GM19395 (cell line): ENCODE measurements around the gene FPR3.
"Not testable (repeated sequence)": the region's sequence is repeated elsewhere in the genome, so short reads cannot be mapped to it uniquely, and the experiment has no call there.

Experiments used
- ATAC-seq: cut with Tn5 transposase; IDR thresholded peaks from one replicate; pipeline ENCODE4 v1.9.1; 2021; ENCODE audit warnings: mild to moderate bottlenecking, moderate library complexity; ENCODE audit not compliant: unreplicated experiment

Gene FPR3

DNA sequence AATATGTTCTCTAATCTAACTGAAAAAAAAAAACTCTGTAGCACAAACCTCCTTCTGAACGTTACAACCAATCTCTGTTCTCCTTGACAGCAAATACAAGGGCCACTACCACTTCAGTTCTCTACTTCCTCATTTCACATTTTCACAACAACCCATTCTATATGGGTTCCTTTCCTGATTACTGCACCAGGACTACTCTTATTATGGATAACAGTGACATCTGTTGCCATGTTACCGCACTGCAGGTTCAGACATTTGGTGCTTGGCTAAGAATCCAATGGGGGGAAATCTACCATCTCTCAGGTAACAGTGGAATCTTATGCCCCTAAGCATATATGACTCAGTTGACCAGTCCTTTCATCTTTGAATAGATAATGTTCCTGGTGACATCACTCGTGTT, 11.6 kb upstream of the FPR3 start:
- no peak for ATAC-seq

DNA sequence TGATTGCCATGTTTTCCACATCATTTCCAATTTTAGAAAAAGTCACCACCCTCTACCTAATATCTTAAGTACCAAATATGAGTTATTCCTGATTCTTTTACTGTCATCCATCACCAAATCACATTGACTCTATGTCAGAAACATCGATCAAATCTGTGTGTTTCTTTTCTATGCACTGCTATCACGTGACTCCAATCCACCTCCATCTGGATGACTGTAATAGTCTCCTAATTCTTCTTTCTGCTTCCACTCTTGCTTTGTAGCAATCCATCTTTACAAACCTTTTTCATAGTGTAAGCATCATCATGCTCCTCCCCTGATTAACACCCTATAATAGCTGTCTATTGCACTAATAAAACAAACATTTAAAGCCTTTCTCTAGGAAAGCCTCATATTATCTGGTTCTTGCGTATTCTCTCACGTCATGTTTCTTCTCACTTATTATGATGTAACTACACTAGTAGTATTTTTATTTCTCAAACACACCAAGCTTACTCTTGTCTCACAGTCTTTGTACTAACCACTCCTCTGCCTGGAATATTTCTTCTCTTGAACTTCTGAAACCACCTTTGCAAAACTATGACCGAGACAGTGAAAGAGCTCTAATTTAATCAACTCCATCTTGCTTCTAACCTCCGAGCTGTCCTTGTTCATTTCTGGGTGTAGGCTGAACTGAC, 10.7 kb upstream of the FPR3 start:
- ATAC-seq = no peak

DNA sequence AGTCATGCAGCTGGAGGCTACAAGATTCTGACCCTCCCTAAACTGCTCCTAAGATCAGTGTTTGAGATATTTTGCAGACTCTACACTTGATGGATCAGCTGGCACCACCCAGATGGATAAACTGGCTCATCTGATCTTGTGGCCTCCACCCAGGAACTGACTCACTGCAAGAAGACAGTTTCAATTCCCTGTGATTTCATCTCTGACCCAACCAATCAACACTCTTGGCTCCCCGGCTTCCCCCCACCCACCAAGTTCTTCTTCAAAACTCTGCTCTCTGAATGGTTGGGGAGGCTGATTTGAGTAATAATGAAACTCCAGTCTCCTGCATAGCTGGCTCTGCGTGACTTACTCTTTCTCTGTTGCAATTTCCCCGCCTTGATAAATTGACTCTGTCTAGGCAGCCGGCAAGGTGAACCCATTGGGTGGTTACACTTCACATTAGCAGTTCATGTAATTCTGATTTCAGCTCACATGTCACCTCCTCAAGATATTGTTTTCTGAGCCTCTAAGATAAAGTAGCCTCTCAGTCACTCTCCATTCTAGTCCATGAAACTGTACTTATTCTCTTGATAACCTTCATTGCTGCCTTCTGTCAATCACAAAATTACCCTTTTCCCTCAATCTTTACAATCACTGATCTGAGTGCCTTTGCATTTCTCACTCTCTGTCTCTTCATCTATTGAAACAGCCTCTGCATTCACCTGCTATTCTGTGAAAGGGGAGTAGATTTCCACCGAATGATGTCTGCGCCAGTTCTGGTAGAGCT, 9.9 kb upstream of the FPR3 start:
- ATAC-seq = no peak

DNA sequence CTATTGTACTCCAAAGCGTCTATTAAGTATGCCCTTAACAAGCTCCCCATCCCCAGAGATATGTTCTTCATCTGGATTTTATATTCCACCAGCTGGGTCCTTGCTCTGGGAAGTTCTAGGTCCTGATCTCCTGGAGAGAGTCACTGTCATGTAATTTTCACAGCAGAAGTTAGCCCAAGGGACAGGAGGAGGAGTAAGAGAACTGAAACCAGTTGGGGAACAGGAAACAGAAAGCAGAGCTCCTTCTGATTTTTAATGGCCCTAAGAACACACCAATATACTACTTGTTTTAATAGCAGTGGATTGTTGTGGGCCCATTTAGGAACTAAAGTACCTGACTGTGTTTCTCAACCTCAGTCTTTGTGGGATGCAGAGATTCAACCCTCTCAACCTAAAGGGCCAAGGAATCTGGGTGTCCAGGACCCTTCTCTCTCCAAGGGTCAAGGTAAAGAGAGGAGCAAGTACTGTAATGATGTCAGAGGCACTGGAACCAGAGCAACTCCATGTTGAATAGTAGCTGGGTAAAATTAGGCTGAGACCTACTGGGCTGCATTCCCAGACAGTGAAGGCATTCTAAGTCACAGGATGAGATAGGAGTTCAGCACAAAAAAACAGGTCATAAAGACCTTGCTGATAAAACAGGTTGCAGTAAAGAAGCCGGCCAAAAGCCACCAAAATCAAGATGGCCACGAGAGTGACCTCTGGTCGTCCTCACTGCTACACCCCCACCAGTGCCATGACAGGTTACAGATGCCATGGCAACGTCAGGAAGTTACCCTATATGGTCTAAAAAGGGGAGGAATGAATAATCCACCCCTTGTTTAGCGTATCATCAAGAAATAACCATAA, 8.1 kb upstream of the FPR3 start:
- no peak for ATAC-seq

DNA sequence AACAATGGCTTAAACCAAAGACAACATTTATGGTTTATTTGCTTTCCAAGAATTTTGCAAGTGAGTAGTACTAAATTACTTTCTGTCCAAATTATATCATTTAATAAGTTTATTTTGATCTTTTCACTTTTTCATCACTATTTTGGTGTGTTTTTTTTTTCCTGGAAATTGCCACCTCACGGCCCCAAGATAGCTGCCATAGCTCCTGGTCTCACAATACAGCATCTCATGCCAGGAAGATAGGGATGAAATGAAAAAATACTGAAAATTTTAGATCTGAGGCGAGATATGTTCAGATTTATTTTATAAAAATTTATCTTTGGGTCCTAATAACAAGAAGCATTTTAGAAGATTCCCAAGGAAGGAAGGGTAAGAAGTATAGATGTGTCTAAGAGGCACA, 6.9 kb upstream of the FPR3 start:
- no peak for ATAC-seq

DNA sequence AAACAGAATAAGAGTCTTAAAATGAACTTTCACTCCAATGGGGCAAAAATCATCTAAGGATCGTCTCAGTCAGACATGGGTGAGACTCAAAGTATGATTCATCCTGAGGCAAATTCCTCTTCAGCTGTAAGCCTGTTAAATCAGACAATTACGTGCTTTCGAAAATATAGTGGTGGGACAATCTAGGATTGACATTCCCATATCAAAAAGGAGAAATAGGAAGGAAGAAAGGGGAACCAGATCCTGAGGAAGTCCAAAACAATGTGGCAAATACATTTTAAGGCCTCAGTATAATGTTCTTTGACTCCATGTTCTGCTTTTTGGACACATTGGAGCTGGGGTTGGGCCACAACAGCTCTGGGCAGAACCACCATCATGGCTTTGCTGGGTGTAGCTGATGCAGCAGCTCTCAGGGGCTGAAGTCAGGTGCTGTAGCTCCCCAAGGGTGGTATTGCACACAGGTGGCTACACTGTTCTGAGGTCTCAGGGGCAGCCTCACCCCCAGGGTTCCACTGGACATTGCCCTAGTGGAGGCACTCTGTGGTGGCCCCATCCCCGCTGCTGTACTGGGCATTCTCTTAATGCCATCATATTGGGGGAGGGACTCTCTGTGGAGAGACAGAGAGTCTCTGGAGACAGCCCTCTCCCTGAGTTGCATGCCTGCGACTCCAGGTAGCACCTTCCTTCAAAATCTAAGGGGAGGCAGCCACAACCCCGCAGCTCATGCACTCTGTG, 5.7 kb upstream of the FPR3 start:
- ATAC-seq = no peak

DNA sequence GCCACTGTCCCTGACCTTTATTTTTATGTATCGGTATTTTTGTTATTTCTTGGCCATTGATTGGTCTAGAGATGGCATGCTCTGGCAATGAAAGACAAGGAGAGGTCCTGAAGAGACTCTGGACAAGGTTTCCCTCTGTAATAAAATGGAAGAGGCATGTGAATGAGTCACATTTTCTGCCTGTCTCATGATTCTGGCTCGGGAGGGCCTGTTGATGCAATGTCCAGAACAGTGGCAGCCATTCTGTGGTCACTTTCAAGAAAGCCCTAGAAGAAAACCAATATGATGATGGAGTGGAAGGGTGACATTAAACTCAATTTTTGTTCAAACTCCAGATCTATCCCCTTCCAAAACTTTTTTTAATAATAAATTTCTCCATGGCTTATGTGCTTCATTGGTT, 2.0 kb upstream of the FPR3 start:
- no peak for ATAC-seq

DNA sequence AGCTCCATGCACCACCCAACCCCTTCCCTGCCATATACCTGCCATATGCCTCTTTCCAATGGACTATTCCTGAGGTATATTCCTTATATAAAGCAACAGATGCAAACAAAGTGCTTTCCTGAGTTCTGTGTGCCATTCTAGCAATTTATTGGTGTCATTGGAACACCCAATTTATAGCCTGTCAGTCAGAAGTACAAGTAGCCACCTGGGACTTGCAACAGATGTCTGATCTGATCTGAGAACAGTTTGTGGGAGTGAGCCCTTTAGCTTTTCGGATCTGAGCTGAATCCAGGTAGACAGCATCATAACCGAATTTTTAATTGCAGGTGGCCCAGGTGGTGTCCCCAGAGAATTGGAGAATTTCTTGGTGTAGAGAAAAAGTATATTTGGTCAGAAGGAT, 963 bp upstream of the FPR3 start:
- no peak for ATAC-seq

DNA sequence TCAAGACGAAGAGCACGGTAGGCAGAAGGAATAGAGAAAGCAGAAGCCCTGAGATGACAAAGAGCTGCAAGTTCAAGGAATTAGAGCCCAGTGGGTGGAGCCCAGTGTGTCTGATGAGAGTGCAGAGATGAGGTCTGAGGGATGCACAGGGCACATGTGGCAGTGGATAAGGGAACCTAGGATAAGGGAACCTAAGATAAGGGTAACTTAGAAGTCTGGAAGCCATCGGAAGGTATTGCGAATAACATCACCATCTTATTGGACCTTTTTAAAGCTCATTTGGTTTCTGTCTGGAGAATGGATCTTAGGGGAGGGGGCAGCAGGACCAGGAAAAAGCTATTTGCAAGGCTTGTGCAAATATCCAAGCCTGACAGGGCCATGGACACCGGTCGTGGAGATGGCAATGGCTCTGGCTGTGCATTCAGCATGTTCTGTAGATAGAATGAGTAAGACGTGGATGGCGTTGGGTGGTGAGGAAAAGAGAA, 1.3 kb downstream of the FPR3 start:
- ATAC-seq = no peak

DNA sequence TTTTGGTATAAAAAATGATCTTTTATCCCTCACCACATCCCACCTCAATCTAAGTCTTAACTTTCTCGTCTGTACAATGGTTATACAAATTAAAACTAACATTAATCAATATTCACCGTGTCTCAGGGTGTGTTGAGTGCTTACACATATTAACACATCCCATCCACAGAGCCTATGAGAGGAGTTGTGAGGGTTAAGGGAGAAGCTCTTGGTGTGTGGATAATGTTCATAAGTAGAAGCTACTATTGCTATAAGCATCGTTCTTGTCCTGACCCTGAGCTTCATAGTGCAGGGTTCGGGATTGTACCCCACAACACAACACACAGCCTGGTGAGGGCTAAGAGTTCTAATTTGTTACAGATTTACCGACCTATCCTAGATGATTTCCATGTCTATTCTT, 2.5 kb downstream of the FPR3 start:
- ATAC-seq = no peak

DNA sequence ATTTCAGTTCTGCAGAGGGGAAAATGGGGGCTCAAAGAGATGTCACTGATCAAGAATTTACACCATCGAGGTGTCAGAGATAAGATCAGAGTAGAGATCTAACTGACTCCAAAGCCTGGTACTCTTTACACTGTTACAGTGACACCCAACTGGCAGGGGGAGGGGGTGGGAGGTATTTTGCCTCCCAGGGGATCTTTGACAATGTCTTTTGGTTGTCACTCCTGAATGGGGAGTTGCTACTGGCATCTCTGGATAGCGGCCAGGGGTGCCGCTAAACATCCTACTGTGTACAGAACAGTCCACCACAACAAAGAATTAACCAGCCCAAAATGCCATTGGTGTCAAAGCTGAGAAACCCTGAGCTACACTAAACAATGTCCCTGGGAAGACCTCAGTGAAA, 3.1 kb downstream of the FPR3 start:
- no peak for ATAC-seq

DNA sequence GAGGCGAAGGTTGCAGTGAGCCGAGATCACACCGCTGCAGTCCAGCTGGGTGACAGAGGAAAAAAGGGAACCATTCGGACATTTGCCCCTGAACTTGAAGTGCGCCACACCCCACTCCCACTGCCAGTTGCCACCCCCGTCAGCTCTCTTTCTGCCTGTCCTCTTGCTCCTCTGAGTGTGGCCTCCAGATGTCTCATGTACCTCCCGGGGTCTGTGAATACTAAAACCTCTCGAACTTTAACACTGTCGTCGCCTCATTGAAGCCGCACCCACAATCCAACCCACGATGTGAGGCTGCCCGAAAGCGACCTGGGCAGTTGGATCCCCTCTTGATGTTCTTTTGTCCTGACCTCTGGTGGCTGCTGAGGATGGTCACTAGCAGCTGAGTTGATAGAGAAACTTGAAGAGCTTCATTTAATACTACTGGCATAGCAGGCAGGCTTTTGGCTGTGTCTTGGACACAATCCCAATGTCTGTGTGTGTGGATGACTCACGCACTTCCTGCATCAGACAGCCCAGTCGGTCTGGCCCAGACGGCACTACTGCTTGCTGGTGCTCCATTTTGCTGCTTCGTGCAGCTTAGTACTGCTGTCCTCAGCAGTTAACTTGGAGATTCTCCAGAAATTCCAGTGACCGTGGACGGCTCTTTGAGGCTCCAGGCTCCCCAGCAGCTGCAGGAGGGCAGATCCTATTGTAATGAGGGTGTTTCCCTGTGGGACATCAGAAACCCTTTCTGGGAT, 4.2 kb downstream of the FPR3 start:
- no peak for ATAC-seq

DNA sequence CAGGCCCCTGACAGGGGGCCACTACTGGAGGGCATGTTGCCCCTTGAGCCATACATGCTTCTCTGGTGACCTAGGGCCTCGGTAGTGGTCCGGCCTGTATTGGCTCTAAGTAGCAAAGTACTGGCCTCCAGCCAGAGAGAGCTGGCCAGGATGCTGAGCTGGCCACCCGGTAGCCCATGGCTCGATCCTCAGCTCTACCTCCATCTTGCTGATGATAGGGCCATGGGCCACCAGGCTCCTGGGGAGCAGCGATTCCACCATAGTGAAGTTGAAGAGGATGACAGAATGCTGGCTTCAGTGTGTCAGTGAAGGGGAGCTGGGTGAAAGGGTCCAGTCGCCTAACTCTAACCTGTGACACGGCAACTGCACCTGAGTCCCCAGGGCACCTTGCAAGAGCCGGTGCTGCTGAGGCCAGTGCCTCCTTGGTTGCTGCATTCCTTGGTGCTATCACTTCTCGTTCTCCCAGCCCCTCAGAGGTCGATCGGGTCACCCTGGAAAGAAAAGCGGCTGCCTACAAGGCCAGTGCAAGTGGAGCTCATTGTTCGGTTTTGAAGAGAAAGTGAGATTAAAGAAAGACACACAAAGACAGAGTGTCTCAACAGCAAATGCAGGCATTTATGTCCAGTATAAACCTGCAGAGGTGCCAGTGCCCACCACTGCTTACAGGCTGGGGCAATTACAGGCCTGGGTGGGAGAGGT, 5.0 kb downstream of the FPR3 start:
- no peak for ATAC-seq

DNA sequence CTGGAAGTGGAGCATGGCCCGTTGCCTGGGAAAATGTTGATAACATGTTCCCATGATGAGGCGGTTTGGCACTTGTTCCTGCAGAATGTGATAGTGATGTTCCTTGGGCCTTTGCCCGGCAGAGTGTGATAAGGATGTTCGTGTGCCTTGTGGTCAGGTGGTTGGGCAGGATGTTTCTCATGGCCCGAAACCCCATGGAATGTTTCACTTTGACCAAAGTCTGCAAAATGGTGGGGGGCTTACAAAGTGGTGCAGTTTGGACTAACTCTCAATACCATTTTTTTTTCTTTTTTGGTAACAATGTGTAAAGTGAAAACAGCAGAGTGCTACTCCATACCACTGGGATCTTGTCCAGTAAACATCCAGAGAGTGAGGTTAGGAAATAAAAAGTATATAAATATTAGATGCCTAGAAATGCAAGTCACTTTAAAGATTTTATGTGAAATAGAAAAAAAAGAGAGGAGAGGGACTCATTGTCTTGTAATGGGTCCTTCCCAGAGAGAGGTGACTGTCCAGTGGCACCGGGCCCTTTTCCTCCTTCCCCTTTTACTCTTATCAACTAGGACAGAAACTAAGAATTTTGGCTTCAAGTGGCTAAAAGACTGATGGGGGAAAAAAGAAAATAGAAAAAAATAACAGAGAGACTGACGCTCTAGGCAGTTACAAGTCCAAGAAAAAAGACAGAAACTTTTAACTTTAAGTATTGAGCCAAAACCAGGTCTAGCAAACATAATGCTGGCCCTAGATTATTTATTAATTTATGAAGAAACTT, 5.7 kb downstream of the FPR3 start:
- no peak for ATAC-seq

DNA sequence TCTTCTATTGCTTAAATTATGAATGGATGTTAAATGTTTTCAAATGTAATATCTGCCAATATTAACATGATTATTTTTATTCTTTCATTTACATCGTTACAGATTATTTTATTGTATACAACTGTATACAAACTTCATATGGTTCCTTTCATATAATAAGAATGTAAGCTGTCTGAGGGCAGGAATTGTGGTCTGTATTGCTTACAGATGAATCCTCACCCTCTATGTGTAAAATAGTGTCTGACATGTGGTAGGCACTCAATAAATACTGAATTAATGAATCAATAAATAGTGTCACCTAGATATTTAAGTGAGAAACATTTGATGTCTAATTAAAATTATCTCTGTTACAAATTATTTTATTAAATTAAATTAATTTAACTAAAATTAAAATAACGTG, 7.8 kb downstream of the FPR3 start:
- ATAC-seq = no peak

DNA sequence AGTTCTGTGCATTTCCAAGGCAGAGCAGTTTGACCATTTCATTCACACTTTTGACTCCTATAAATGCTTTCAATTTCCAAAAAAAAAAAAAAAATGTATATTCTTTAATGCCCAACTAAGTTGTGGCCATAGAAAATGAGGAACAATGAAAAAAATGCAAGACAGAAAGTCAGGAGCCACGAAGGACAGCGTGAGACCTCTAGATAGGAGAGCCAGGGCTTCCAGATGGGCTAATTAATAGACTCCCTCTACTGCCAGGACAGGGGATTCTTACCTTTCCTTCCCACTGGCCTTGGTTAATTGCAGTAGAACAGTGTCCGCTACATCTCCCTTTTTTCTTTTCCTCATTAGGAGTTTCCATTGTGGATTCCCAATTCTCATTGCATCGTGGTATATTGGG, 8.6 kb downstream of the FPR3 start:
- no peak for ATAC-seq

DNA sequence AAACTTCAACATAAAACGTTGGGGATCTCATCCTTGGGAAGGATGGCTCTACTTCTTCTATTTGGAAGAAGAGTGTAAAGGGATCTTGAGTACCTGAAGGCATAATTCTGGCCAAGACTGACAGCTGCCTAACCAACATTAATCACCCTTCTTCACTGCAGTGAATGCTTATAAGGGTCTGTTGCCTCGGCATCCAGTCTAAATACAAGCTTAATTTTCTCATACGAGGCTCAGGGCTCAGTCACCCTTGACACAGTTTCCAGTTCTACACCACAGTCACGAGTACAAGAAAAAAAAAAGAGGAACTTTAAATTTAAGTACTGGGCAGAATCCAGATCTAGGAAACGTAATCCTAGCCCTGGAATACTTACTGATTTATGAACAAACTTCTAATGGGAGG, 9.0 kb downstream of the FPR3 start:
- ATAC-seq = no peak

DNA sequence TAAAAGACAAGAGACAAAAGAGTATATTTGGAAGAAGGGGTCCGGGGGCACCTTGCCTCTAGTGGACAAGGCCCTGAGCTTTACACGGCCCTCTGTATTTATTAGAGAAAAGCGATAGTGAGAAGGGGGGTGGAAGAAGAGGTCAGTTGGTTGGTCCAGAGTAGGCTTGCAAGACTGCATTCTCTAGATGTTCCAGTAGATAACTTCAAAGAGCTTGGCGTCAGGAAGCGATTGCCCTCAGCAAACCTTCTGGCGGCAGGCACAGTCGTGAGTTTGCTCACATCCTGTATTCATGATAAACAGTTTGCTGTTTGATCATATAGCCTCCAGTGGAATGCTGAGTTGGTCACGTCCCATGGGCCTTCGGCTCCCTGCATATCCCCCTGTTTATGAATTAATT, 9.8 kb downstream of the FPR3 start:
- ATAC-seq = not testable (repeated sequence)

DNA sequence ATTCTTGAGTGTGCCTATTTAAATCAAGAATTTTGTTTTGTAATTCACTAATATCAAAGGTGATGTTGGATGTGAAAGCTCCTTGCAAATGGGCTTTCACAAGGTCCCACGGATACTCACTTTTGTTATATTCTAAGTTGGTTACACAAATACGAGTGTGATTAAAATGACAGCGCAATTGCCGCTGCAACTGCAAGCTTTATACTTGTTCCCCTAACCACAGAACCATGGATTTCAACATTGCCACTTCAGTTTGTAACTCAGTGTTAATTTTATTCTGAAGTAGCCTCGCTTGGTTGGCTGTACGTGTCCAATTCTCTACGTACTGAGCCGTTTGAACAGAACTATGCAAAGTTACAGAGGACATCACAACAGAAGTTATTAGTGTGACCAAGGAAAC, 10.4 kb downstream of the FPR3 start:
- not testable (repeated sequence) for ATAC-seq
